Stimulated activated CD4-positive, alpha-beta T cell treated with anti-CD3 and anti-CD28 coated beads, Interleukin-2, amount 100 ng/mL, for 48 hours (primary cell): ENCODE data around the gene NBL1.
"Not testable (repeated sequence)": the region's sequence is repeated elsewhere in the genome, so short reads cannot be mapped to it uniquely, and the experiment has no call there.

ENCODE experiments used
- DNase-seq, 2 donors: peaks; one replicate each; pipeline ENCODE4 v3.0.0-alpha.2; 2020

NBL1 gene

DNA sequence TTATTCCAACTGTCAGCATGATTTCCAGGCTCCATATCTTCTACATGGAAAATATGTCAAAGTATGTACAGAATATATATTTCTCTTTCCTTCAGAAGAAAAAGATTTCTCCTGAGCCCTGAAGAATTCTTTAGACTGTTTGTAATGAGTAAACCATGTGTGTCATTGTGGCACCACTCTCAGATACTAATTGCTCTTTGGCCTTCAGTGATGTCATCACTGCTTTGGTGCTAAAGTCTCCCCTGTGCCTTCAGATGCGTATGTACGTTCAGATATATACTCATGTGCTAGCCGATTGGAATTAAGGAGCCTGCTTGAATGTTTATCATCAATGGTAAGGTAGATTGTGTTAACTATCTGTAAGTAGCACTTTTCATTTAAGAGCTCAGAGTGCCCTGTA, 20.6 kb upstream of the NBL1 start:
- DNase-seq: no peak

- DNase-seq: no peak
These were observed 18.7 kb upstream of the NBL1 start for GRCh38 chr1:19625291-19625937.

DNA sequence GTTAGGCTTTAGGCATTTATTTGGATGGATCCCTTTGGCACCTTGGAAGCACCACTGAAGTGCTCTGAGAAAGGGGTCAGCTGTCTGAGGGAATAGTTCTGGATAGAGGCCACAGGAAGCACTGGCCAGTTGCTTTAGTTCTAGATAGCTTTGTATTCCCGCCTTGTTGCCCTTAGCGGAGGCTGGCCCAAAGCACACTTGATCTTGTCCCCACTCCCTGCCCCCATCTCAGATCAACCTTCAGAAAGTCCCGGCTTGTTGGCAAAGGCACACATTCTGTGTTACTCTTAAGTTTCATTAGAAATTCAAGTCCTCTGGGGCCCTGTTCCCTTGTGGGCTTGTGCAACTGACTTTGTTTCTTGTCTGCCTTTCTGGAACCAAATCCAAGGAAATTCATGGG, 15.2 kb upstream of the NBL1 start:
- DNase-seq: no peak

GRCh38 chr1:19629357-19629756, 14.8 kb upstream of the NBL1 start:
- DNase-seq: no peak

DNA sequence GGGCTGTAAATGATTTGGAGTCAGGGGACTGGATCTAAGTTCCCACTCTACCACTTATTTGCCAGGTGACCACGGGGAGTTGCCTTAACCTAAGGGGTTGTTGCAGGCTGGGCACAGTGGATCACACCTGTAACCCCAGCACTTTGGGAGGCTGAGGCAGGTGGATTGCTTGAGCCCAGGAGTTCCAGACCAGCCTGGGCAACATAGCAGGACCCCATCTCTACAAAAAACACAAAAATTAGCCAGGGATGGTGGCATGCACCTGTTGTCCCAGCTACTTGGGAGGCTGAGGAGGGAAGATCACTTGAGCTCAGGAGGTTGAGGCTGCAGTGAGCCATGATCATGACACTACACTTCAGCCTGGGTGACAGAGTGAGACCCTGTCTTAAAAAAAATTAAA, 13.9 kb upstream of the NBL1 start:
- not testable (repeated sequence) for DNase-seq

DNA sequence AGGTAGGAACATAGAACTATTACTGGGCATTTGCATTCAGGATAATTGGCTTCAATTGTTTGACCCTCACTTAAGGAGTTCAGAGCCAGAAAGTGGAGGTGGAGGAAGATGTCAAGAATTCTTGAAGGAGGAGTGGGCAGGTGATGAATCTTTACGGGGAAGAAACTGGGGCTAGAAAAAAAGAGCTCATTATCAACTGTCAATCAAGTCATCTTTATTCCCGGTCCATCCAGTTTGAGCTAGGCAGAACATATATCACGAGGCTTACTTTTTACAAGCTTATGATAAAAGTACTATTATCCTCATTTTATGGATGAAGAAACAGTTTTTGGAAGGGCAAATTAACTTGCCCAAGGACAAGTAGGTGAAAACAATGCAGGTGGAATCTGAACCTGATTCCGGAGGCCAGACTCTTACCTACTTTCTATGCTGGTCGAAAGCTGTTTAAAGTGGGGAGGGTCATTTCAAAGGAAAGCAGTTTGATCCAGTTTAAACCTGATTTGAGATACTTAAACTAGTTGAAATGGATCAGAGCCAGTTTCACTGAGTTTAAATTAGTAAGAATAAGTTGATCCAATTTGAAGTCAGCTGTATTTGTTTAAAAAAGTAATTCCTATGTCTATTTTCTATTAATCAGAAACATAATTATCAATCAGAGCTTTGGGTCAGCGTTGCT, 13.3 kb upstream of the NBL1 start:
- no peak for DNase-seq

DNA sequence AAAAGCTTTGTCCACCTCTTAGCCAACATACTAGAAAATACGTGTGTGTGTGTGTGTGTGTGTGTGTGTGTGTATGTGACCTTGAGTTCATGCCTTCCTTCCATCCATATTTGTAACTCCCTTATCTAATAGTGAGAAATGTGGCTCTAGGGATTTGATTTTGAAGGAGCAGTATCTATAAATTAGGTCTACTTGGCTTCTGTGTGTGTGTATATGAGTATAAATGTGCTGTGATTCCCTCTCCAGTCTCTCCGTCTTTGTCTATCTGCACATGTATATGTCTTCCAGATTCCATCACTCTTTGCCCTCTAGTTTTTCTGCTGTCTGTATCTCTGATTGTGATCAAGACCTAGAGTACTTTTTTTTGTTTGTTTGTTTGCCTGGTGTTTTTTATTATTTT, 11.9 kb upstream of the NBL1 start:
- no peak for DNase-seq

DNA sequence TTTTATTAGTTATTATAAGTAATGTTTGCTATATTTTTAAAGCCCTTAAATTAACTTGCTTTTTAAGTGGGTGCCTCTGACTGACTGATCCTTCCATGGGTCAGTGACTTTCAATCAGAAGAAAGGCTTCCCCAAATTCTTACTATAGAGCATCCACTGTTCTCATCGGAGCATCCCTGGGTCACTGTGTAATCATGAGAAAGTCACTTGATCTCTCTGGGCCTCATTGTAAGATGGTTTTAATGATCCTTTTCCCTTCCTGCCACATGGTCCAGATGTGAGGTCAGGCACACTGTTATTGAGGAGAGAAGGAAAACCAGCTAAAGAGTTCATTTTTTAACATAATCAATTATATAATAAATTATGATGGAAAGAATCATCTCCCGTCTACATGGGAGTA, 11.0 kb upstream of the NBL1 start:
- no peak for DNase-seq

- DNase-seq: not testable (repeated sequence)
These were observed 9.0 kb upstream of the NBL1 start for GRCh38 chr1:19635064-19635463.

GRCh38 chr1:19635646-19636045, 8.5 kb upstream of the NBL1 start:
- DNase-seq: no peak

- no peak for DNase-seq
These were observed 8.0 kb upstream of the NBL1 start for GRCh38 chr1:19636065-19636464.

- not testable (repeated sequence) for DNase-seq
These were observed 7.4 kb upstream of the NBL1 start for GRCh38 chr1:19636749-19637148.

DNA sequence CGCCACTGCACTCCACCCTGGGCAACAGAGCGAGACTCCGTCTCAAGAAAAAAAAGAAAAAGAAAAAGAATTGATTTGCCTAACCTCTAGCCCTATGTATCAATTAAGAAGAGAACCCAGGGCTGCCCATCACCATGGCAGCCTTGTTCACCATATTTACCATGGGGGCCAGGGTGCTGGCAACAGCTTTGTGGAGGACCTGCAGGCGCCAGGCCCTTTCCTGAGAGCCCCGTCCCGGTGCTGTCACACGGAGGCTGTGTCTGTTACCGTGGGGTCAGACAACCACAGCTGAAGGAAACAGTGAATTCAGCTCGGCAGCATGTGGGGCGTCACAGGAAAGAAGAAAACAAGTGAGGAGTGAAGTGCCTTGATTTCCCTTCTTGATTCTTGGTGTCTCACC, 6.5 kb upstream of the NBL1 start:
- no peak for DNase-seq

DNA sequence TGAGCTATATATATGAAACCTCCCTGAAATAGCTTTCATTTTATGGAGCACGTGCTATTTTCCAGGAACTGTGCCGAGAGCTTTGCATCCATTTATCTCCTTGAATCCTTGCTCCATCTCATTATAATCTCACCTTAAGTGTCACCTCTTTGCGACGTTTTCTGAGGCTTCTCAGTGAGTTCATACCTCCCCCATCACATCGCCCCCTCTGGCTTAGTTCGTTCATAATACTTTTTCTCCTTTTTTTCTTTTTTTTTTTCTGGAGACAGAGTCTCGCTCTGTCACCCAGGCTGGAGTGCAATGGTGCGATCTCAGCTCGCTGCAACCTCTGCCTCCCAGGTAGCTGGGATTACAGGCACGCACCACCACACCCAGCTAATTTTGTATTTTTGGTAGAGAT, 4.9 kb upstream of the NBL1 start:
- DNase-seq: not testable (repeated sequence)

- no peak for DNase-seq
These were observed 4.1 kb upstream of the NBL1 start for GRCh38 chr1:19639999-19640362.

- DNase-seq: no peak
These were observed 3.5 kb upstream of the NBL1 start for GRCh38 chr1:19640363-19641316.

- no peak for DNase-seq
These were observed 990 bp upstream of the NBL1 start for GRCh38 chr1:19643121-19643520.

DNA sequence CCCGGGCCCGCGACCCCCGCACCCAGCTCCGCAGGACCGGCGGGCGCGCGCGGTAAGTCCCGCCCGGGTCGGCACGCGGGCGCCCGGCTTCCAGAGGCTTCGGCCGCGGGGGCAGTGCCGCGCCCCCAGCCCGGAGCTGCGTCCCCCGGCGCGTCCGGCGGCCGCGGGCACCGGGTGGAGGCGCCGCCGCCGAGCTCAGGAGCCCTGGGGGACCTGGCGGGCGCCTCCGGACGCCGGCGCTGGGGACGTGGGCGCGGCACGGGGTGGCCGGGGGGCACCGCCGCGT, 227 bp downstream of the NBL1 start:
- no peak for DNase-seq

- DNase-seq: peak; percentile 39
These were observed 735 bp downstream of the NBL1 start for GRCh38 chr1:19644681-19645410.

DNA sequence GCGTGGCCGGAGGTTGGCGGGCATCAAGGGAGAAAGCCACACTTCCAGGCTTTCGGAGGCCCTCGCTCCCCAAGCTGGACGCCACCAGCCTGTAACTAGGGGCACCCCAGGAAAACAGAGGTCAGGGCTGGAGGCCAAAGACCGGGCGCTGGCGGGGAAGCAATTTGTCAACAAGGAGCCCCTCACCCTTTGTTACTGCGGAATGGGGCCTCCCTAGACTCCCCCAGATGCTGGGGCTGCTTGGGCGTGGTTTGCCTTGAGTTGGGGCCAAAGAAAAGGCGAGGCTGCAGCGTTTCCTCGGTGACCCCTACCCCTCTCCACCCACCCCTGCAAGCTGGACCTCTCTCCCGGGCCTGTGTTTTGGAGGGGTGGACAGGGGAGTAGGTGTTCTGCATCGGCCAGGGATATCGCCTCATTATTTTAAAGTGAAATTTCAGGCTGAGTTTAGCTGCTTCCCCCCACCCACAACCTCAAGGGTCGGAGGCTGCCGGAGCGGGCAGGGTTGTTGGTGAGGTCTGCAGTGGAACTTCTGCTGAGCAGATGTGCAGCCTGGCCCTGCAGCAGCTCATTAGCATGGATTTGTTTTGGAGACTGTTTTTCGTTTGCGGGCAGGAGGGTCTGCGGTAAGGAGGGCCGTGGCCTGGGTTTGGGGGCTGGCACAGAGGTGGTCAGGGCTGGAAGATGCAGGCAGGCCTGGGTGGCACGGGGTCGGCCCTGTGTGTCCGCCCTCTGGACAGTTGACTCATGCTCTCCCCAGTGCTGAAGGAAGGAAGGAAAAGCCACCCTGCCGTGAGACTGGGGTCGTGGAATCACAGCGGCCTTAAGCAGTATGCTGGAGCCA, 1.5 kb downstream of the NBL1 start:
- DNase-seq: no peak

DNA sequence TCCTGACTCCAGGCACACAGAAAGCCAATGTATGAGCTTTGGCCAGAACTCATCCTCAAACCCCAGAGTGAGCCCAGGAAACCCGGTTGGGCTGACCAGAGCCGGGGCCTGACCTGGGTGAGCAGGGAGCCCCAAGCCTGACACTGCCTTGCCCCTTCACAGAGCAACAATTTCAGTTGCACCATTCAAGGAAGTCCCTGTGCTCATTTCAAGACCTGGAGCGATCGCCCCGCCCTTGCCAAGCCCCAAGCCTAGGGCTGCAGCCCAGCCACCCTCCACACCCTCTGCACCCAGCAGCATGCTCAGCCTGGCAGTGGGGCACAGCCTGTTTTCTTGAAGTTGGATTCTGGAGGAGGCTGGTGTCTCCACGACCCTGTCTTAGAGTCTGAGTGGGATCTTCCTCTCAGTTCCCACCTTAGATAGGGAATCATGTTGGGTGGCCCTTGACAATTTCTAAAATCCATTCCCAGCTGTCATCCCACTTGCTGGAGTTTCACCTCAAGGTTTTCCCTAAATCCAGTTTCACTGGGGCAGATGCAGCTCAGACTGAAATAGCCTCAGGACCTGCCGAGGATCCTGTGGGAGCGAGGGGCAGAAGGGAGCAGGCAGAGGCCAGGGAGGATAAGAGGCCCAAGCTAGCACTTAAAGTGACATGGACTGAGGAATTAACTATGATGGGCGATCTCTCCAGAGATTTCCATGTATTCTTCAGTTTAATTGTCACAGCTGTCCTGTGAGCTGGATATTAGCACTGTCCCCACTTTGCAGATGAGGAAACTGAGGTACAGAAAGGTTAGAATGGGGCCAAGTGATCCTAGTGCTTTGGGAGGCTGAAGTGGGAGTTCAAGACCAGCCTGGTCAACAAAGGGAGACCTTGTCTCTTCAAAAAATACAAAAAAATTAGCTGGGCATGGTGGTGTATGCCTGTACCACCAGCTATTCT, 2.5 kb downstream of the NBL1 start:
- DNase-seq: no peak
